Aorta (tissue), 5 donors: Measurements from ENCODE around the gene RTL10. TPM values are rescaled to one million over a fixed set of nuclear protein-coding genes. Genes with fewer than 3 reads are reported as not detected.

Experiments
- ATAC-seq: fragments of 200-7000 bp; cut with Tn5 transposase; one replicate; pipeline ENCODE4 v1.9.1; 2022; ENCODE audit warnings: moderate library complexity; ENCODE audit not compliant: low FRiP score
- DNase-seq, 2 donors: peaks; one replicate each; pipeline ENCODE4 v3.0.0-alpha.2; 2020
- H3K27ac ChIP-seq, 2 donors: one replicate each; pipeline ENCODE4 v1.5.1; 2013; ENCODE audit warnings: low read length in 2 of 2, mild to moderate bottlenecking in 2 of 2, moderate library complexity in 2 of 2, control low read depth in 1 of 2, inconsistent platforms in 1 of 2, low read depth in 1 of 2
- H3K27me3 ChIP-seq, 2 donors: one replicate each; pipeline ENCODE4 v1.6.1; 2013; ENCODE audit warnings: control low read depth in 1 of 2, low read length in 1 of 2, mild to moderate bottlenecking in 1 of 2, moderate library complexity in 1 of 2; ENCODE audit not compliant: insufficient read depth in 2 of 2, control insufficient read depth in 1 of 2
- H3K36me3 ChIP-seq, 2 donors: one replicate each; pipeline ENCODE4 v1.6.1; 2013; ENCODE audit warnings: control low read depth in 1 of 2, low read length in 1 of 2, mild to moderate bottlenecking in 1 of 2; ENCODE audit not compliant: insufficient read depth in 2 of 2, control insufficient read depth in 1 of 2
- H3K4me1 ChIP-seq, 2 donors: one replicate each; pipeline ENCODE4 v1.6.1; 2013; ENCODE audit warnings: low read length in 2 of 2, control low read depth in 1 of 2, mild to moderate bottlenecking in 1 of 2, moderate library complexity in 1 of 2; ENCODE audit not compliant: insufficient read depth in 2 of 2, control insufficient read depth in 1 of 2
- H3K4me3 ChIP-seq, 2 donors: one replicate each; pipeline ENCODE4 v1.5.1; 2013; ENCODE audit warnings: low read length in 2 of 2, control low read depth in 1 of 2, mild to moderate bottlenecking in 1 of 2
- H3K9me3 ChIP-seq: one replicate; pipeline ENCODE4 v1.6.1; 2013; ENCODE audit warnings: mild to moderate bottlenecking, low read length; ENCODE audit not compliant: control insufficient read depth
- whole genome bisulfite sequencing, 2 donors: extraction: QIAGEN DNeasy Blood & Tissue Kit; methylation state at CpG; one replicate each; pipeline ENCODE4 v1.1.7; 2013; 5-methylcytosine and 5-hydroxymethylcytosine counted together
- intact Hi-C, 2 donors: fragments of 100-400 bp; cut with DNase I; formaldehyde crosslinking; loops; one replicate each; pipeline versions ENCODE4 v1.14.2 to v1.15.0; 2022
- polyA plus RNA-seq, 2 donors: library from polyadenylated mRNA; stranded (reverse); fragments of 200-250 nt; gene quantifications; one replicate each; pipeline ENCODE4 v1.2.3, GENCODE V29; 2013
- total RNA-seq, 2 donors: library from RNA; stranded (reverse); fragmentation: NEBNext Ultra II Directional; extraction: Animal tissue kit (Norgen Biotek cat#: 25700); gene quantifications; one replicate each; pipeline ENCODE4 v1.2.1, GENCODE V29; 2021
- donor health status: healthy with polysubstance abuse.
- donor health status: Bipolar disorder and iron deficiency.
- donor health status: DM: no; HTN: no; CAD: no.
- donor health status: DM: no; HTN: no; CAD: no.
- donor health status: DM: yes; HTN: yes; CAD: no.

Gene RTL10
- total and polyA plus RNA-seq, 4 donors = 5.5 to 16.6 (median 7.9) TPM

DNA sequence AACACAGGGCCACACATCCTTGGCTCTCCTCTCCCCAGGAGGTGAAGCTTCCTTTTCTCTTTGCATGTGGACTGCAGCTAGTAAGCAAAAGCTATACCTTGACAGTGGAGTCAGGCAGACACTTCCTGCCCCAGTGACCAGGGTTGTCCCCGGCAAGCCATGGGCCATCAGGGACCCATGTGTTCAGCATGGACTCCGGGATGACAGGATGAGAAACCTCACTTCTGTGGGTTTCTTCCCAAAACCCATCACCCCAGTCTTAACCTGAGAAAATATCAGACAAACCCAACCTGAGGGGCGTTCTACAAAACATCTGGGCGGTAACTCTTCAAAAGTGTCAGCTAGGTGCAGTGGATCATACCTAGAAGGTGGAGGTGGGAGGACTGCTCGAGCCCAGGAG is 40.2 kb downstream of the RTL10 start:
- intact Hi-C loops = no loop called here
- H3K27me3 ChIP-seq = no peaks in the 10 kb centered on the region
- no peak overlapping the region for H3K27ac ChIP-seq
- H3K4me1 ChIP-seq = no peaks in the 10 kb centered on the region
- ATAC-seq (no peak), DNase-seq (no peak)
- H3K36me3 ChIP-seq = no peaks in the 10 kb centered on the region
- WGBS, 2 donors = 94 to 99% methylated on average over 5 of the region's 5 CpGs
- no peaks in the 10 kb centered on the region for H3K9me3 ChIP-seq
- no peak overlapping the region for H3K4me3 ChIP-seq

DNA sequence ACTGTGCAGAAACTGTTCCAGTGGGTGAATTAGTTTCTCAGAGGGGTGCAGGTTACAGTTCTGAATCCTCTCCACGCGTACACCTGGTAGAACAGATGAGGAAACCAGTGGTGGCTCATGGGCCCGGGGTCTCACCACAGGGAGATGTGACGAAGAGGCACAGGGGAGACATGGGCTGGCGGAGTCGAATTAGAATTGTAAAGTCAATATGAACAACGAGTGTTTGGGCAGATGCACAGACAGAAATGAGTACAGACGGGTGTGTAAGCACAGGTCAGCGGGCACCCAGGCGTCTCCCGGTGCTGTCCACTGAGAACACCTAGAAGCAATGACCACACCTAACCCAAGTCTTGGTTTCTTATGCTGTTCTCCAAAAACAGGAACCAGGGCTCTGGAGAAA is 41.8 kb downstream of the RTL10 start:
- WGBS, 2 donors = 95 to 96% methylated on average over 11 of the region's 11 CpGs
- no peak for ATAC-seq
- no peaks in the 10 kb centered on the region for H3K4me1 ChIP-seq
- no peaks in the 10 kb centered on the region for H3K36me3 ChIP-seq
- DNase-seq = no peak
- H3K4me3 ChIP-seq = no peak overlapping the region
- H3K27ac ChIP-seq = no peak overlapping the region
- intact Hi-C loops = no loop called here
- no peaks in the 10 kb centered on the region for H3K9me3 ChIP-seq
- no peaks in the 10 kb centered on the region for H3K27me3 ChIP-seq

DNA sequence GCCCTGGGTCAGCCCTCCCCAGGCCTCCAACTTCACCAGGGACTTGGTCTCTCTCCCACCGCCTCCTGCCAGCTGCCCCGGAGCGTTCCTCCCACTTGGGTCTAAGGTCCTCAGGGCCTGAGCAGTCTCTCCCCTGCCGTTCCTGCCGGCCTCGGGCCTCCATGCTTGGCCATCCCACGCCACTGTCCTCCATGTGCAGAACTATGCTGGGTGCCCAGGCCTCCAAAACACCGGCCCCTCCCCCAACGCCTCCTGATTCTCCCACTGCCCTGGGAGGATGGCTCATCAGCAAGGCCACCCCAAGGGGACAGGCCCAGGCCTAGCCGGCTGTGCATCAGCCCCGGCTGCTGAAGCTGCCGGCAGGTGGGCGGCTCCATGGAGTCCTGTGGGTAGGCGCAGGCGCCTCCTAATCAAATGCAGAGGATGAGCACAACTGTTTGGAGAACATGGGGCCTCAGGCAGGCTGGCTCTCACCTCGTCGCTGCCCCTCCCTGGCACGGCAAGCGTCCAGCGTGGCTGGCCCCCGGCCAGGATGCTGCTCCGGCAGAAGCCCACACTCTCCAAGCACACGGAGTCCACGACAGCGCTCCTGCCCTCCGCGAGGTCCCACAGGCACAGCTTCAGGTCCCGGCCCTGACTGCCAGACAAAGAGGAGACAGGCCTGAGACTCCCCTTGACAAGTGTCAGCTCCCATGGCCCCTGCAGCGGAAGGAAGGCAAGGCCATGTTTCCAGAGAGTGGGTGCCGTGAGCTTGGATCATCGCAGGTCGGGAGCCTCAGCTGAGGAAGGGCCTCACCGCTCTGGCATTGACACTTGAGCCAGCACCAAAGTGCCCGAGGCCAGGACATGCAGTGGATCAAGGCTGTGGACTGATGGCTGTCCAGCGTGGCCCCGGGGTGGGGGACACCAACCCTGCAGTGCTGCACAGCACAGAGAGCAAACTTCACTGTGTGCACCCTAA is 42.6 kb downstream of the RTL10 start:
- Histone ChIP-seq H3K9me3 (no peaks in the 10 kb centered on the region), H3K4me3 (no peak overlapping the region), H3K27ac (no peak overlapping the region), H3K4me1 (no peaks in the 10 kb centered on the region), H3K27me3 (no peaks in the 10 kb centered on the region), H3K36me3 (no peaks in the 10 kb centered on the region)
- intact Hi-C loops = no loop called here
- WGBS, 2 donors = 86% methylated on average over 36 of the region's 36 CpGs
- DNase-seq (peak in 1 of 2 donors; percentile 69), ATAC-seq (no peak)

DNA sequence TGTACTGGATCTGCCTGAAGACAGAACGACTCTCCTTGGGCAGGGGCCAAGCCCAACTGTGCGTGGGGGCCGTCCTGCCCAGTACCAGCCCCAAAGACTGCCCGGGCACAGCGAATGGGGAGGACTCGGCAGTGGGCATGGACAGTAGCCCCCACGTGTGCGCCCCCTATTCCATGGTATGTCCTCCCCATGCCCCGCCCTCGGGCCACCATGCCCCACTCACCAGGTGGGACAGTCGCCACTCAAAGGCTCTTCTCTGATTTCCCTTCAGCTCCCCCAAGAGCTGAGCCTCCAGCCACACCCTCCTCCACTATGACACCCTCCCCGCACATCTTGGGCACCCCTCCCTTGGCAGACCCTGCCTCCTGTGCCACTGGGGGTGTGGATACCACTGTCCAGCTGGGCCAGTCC is 43.5 kb downstream of the RTL10 start:
- H3K9me3 ChIP-seq = no peaks in the 10 kb centered on the region
- no peak overlapping the region for H3K4me3 ChIP-seq
- intact Hi-C loops = no loop called here
- no peaks in the 10 kb centered on the region for H3K27me3 ChIP-seq
- H3K4me1 ChIP-seq = no peaks in the 10 kb centered on the region
- ATAC-seq (no peak), DNase-seq (no peak)
- WGBS, 2 donors = 49 to 68% methylated on average over 12 of the region's 12 CpGs
- H3K36me3 ChIP-seq = peaks cover 0 to 3% of the 10 kb centered on the region in 2 donors
- no peak overlapping the region for H3K27ac ChIP-seq

DNA sequence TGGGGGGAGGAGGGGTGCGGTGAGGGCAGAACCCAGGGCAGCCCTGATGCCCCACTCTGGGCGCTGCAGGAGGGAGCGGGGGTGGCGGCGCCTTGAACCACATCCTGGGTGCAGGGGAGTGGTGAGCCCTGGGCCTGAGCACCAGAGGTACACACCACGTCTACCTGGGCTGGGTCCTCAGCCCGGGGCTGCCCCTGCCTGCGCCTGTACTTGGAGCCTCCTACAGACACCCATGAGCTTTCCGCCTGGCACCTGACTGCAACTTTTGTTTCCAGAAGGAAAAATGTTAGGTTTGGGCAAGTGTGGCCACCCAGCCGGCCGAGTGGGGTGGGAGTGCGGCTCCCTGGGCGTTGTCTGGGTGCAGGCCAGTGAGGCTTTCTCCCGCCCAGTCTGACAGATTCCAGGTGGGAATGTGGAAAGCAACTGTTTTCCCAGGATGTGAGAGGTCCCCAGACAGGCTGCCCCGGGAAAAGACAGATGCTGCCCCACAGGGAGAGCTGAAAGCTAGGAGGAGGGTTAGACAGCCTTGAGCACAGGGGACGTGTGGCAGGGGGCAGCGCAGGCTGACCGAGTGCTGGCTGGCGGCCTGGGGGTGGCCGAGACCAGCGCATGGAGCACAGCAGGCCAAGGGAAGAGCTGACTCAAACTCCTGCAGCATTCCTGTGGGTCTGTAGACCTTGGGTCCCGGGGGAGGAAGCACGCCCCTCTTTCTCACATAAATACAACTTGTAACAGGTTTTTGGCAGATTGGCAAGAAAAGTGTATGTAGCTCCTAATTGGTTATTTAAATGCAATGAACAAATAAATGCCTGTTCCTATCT is 44.1 kb downstream of the RTL10 start:
- H3K4me3 ChIP-seq = no peak overlapping the region
- H3K9me3 ChIP-seq = no peaks in the 10 kb centered on the region
- peaks cover 0 to 3% of the 10 kb centered on the region in 2 donors for H3K36me3 ChIP-seq
- no peaks in the 10 kb centered on the region for H3K4me1 ChIP-seq
- DNase-seq (peak in 1 of 2 donors; percentile 70), ATAC-seq (no peak)
- no peak overlapping the region for H3K27ac ChIP-seq
- 67 to 74% methylated on average over 23 of the region's 23 CpGs for WGBS, 2 donors
- no peaks in the 10 kb centered on the region for H3K27me3 ChIP-seq
- intact Hi-C loops = no loop called here

DNA sequence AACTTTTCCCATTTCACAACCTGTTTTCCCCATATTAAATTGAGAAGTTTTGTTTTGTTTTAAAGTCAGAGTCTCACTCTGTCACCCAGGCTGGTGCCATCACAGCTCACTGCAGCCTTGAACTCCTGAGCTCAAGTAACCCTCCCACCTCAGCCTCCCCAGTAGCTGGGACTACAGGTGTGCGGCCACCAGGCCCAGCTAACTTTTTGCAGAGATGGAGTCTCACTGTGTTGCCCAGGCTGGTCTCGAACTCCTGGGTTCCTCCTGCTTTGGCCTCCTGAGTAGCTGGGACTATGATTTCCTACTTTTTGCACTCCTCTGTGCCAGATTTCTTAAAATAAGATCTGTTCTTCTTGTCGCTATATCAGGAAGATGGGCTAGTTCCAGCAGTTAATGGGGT is 44.9 kb downstream of the RTL10 start:
- 93 to 97% methylated on average over 3 of the region's 3 CpGs for WGBS, 2 donors
- no peak overlapping the region for H3K27ac ChIP-seq
- no peaks in the 10 kb centered on the region for H3K9me3 ChIP-seq
- H3K36me3 ChIP-seq = peaks cover 0 to 3% of the 10 kb centered on the region in 2 donors
- no peaks in the 10 kb centered on the region for H3K27me3 ChIP-seq
- no peak overlapping the region for H3K4me3 ChIP-seq
- no peak for DNase-seq
- H3K4me1 ChIP-seq = no peaks in the 10 kb centered on the region
- intact Hi-C loops = no loop called here
- no peak for ATAC-seq

DNA sequence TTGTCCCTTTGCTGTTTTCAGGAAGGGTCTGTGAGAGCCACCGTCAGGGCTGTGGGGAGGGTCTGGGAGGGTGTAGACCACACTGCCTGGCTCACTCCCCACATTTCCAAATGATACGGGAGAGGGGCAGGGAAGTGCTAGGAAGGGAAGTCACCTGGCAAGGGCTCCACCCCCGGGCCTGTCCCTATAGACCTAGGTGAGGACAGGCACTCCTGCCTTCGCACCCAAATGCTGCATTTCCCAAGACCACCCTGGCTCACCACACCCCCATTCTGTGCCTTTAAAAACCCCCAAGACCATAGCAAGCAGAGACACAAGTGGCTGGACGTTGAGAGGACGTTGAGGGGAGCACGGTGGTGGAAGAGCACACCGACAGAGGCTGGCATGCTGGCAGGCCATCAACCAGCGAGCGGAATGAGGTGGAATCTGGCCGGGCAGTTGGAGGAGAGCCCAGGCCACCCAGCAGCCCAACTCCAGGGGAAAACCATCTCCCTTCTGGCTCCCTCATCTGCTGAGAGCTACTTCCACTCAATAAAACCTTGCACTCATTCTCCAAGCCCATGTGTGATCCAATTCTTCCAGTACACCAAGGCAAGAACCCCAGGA is 45.7 kb downstream of the RTL10 start:
- H3K4me3 ChIP-seq = no peak overlapping the region
- H3K9me3 ChIP-seq = no peaks in the 10 kb centered on the region
- 44 to 47% methylated on average over 11 of the region's 11 CpGs for WGBS, 2 donors
- ATAC-seq = no peak
- no peaks in the 10 kb centered on the region for H3K4me1 ChIP-seq
- peaks cover 0 to 3% of the 10 kb centered on the region in 2 donors for H3K36me3 ChIP-seq
- H3K27ac ChIP-seq = no peak overlapping the region
- peak in 1 of 2 donors; percentile 46 for DNase-seq
- no peaks in the 10 kb centered on the region for H3K27me3 ChIP-seq
- intact Hi-C loops = no loop called here

DNA sequence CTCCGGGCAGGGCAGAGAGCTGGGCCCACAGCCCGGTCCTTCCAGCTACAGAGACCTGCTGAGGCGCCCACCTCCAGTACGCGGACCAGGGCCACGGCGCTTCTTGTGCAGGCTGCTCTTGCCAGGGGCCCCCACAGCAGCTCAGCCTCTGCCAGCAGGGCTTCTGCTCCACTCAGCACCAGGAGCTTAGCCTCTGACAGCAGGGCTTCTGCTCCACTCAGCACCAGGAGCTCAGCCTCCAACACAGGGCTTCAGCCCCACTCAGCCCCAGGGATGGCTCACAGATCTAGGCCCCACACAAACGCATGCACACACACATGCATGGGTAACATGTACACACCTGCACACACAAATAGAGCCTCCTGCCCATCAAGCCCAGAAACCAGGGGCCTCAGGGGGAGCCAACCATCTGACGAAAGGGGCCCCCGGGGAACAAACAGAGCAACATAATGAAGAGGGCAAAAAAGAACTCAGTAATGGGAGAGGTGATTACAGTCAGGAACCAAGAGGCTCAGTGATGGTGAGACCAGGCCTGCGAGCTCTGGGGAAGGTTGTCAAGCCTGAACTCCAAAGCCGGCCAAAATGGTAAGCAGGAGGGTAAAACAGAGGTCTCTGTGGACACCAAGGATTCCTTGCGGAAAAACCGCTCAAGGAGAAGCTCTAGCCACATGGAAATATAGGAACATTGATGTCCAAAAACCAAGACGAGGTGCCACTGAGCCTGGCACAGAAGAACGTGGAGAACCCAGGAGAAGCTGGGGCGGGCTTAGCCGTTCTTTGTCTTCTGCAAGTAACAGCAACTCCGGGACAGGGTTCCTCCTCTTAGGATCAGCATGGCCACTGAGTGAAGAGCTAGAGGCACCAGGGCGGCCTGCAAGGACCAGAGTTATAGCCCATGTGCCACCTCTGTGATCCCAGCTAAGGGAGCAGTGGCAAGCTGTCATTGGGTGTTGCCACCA is 46.5 kb downstream of the RTL10 start:
- 95 to 97% methylated on average over 20 of the region's 20 CpGs for WGBS, 2 donors
- ATAC-seq (no peak), DNase-seq (peak in 1 of 2 donors; percentile 34)
- Histone ChIP-seq H3K9me3 (no peaks in the 10 kb centered on the region), H3K4me3 (no peak overlapping the region), H3K36me3 (peaks cover 0 to 3% of the 10 kb centered on the region in 2 donors), H3K27me3 (no peaks in the 10 kb centered on the region), H3K4me1 (no peaks in the 10 kb centered on the region), H3K27ac (no peak overlapping the region)
- intact Hi-C loops = no loop called here
